HepG2 (cell line): ENCODE data around the gene C5orf15. TPM values are rescaled to one million over a fixed set of nuclear protein-coding genes. Genes with fewer than 3 reads are reported as not detected.
A peak's percentile ranks its signal among the peaks of the same experiment; 100 is the strongest.

ENCODE experiments used
- ADNP ChIP-seq: sonication (generic); formaldehyde crosslinking; IDR thresholded peaks from 2 replicates; pipeline ENCODE4 v1.4.0; 2020; ENCODE audit warnings: missing genetic modification reagents
- CCDC6 ChIP-seq: sonication (generic); formaldehyde crosslinking; IDR thresholded peaks from 2 replicates; pipeline ENCODE4 v1.8.1; 2022; ENCODE audit warnings: mild to moderate bottlenecking, missing genetic modification reagents, moderate library complexity
- FOXO1 ChIP-seq: sonication (generic); formaldehyde crosslinking; IDR thresholded peaks from 2 replicates; pipeline ENCODE4 v1.4.0; 2020; ENCODE audit warnings: missing genetic modification reagents
- HMGXB3 ChIP-seq: sonication (generic); formaldehyde crosslinking; IDR thresholded peaks from 2 replicates; pipeline ENCODE4 v1.4.0; 2020; ENCODE audit warnings: missing genetic modification reagents, borderline replicate concordance
- JUN ChIP-seq: sonication (generic); formaldehyde crosslinking; IDR thresholded peaks from 2 replicates; pipeline ENCODE4 v1.4.0; 2020; ENCODE audit warnings: mild to moderate bottlenecking, missing genetic modification reagents
- REST ChIP-seq, 2 experiments: IDR thresholded peaks; 2 replicates each; pipeline ENCODE4 v1.6.1; 2011 to 2012; ENCODE audit warnings: low read length in 2 of 2, borderline replicate concordance in 1 of 2, low read depth in 1 of 2, mild to moderate bottlenecking in 1 of 2, moderate library complexity in 1 of 2
- TAF1 ChIP-seq: sonication (generic); formaldehyde crosslinking; IDR thresholded peaks from 2 replicates; pipeline ENCODE4 v1.4.0; 2020; ENCODE audit warnings: missing genetic modification reagents
- THYN1 ChIP-seq: sonication (generic); formaldehyde crosslinking; IDR thresholded peaks from 2 replicates; pipeline ENCODE4 v1.8.1; 2023; ENCODE audit warnings: low read depth, mild to moderate bottlenecking, moderate library complexity, missing genetic modification reagents, borderline replicate concordance
- ZBTB2 ChIP-seq: sonication (generic); formaldehyde crosslinking; IDR thresholded peaks from 2 replicates; pipeline ENCODE4 v1.8.0; 2022; ENCODE audit warnings: low read depth, missing genetic modification reagents
- ZC3H4 ChIP-seq: sonication (generic); formaldehyde crosslinking; IDR thresholded peaks from 2 replicates; pipeline ENCODE4 v1.4.0; 2020; ENCODE audit warnings: missing genetic modification reagents, borderline replicate concordance
- ZNF10 ChIP-seq: sonication (generic); formaldehyde crosslinking; IDR thresholded peaks from 2 replicates; pipeline ENCODE4 v1.4.0; 2020; ENCODE audit warnings: mild to moderate bottlenecking, low read depth, missing genetic modification reagents, borderline replicate concordance
- ZNF414 ChIP-seq: sonication (generic); formaldehyde crosslinking; IDR thresholded peaks from 2 replicates; pipeline ENCODE4 v1.5.0; 2020; ENCODE audit warnings: missing genetic modification reagents
- ZNF549 ChIP-seq: sonication (generic); formaldehyde crosslinking; IDR thresholded peaks from 2 replicates; pipeline ENCODE4 v1.5.0; 2020; ENCODE audit warnings: missing genetic modification reagents
- ZNF792 ChIP-seq: IDR thresholded peaks from 2 replicates; pipeline ENCODE4 v1.6.1; 2016
- ZNF839 ChIP-seq: sonication (generic); formaldehyde crosslinking; IDR thresholded peaks from 2 replicates; pipeline ENCODE4 v1.4.0; 2020; ENCODE audit warnings: missing genetic modification reagents, mild to moderate bottlenecking, borderline replicate concordance
- ZUFSP ChIP-seq: sonication (generic); formaldehyde crosslinking; IDR thresholded peaks from 2 replicates; pipeline ENCODE4 v1.9.0; 2021; ENCODE audit warnings: missing genetic modification reagents, mild to moderate bottlenecking, borderline replicate concordance
- polyA plus RNA-seq, 8 experiments: library from polyadenylated mRNA; depleted of rRNA in 3 of 8; stranded (reverse) in 7 of 8; unstranded in 1 of 8; fragments of >200 nt; fragmentation: Illumina TruSeq in 4 of 8; extraction: Trizol in 4 of 8; gene quantifications; 2 replicates each; pipeline versions ENCODE4 v1.2.1 to v1.2.3, GENCODE V29; 2011 to 2016; ENCODE audit warnings: low read depth in 4 of 8, missing spikeins in 1 of 8, mixed read lengths in 1 of 8; ENCODE audit not compliant: insufficient read depth in 1 of 8
- total RNA-seq, 5 experiments: library from RNA; depleted of rRNA; stranded (reverse); fragments of >200 nt; fragmentation: Illumina TruSeq; extraction: Trizol; gene quantifications; 2 replicates each; pipeline ENCODE4 v1.2.3, GENCODE V29; 2016; ENCODE audit warnings: low read depth in 1 of 5

Gene C5orf15
- total and polyA plus RNA-seq, 2 of the 13 experiments (the other 11 are each of a cell fraction or from before 2014, with no cell fraction given): 58.5 to 82.7 TPM

- TF ChIP-seq ZBTB2 (CRISPR knock-in tag): no peak
- peak; percentile 86; the same call in 1 of the 2 replicates for TF ChIP-seq ZNF792 (CRISPR knock-in tag)
- TF ChIP-seq ZUFSP (CRISPR knock-in tag): no peak
- no peak for TF ChIP-seq THYN1 (CRISPR knock-in tag)
- 0 out of 2 replicates have a peak, but pooled peaks have one; percentile 68 for TF ChIP-seq JUN
- TF ChIP-seq ZNF839 (CRISPR knock-in tag): peak; percentile 53; the same call in 1 of the 2 replicates
- TF ChIP-seq REST (IDR thresholded peaks at IDR 0.05; ENCODE audit: borderline replicate concordance in 1 of 2, low read depth in 1 of 2, low read length in 2 of 2): peak in 1 of 2 experiments; percentile 22; a peak in 1 of 4 replicates
- TF ChIP-seq ZNF549 (CRISPR knock-in tag): no peak
- no peak for TF ChIP-seq ZNF10 (CRISPR knock-in tag)
- peak; percentile 87 for TF ChIP-seq HMGXB3 (CRISPR knock-in tag)
- peak; percentile 38; the same call in 1 of the 2 replicates for TF ChIP-seq CCDC6 (CRISPR knock-in tag)
- peak; percentile 98 for TF ChIP-seq TAF1
- no peak for TF ChIP-seq ADNP (CRISPR knock-in tag)
- TF ChIP-seq ZNF414 (CRISPR knock-in tag): no peak
- TF ChIP-seq ZC3H4 (CRISPR knock-in tag): 0 out of 2 replicates have a peak, but pooled peaks have one; percentile 29
- TF ChIP-seq FOXO1 (CRISPR knock-in tag): peak; percentile 71
Observed at GRCh38 chr5:133968204-133968980, at the start of gene C5orf15 (continued).
